NCI-H2171 treated with DMSO at 0.1 percent for 48 hours (cell line): ENCODE measurements around the gene SMAD7.

Source experiments
- DNase-seq: peaks from one replicate; lab custom pipeline; 2025; lab: John Stamatoyannopoulos, UW

SMAD7 gene

GRCh38 chr18:48950536-48951447 lies at the start of gene SMAD7:
Gene SMAD7 (minus strand): TSS chr18:48950965. CDS start chr18:48950424, 541 bp downstream.
- DNase-seq: peak; percentile 48

DNA sequence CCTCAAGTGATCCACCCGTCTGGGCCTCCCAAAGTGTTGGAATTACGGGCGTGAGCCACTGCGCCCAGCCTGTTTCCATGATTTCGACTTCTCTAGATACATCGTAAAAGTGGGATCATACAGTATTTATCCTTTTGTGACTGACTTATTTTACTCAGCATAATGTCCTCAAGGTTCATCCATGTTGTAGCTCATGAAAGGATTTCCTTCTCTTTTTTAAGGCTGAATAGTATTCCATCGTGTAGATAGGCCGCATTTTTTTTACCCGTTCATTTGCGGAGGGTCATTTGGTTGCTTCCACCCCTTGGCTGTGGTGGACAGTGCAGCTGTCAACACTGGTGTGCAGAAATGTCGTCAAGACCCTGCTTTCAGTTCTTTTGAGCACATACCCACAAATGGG lies 48.8 kb upstream of the SMAD7 start:
- no peak for DNase-seq

- no peak for DNase-seq
Measured at GRCh38 chr18:48997985-48998831, 47.4 kb upstream of the SMAD7 start.

DNA sequence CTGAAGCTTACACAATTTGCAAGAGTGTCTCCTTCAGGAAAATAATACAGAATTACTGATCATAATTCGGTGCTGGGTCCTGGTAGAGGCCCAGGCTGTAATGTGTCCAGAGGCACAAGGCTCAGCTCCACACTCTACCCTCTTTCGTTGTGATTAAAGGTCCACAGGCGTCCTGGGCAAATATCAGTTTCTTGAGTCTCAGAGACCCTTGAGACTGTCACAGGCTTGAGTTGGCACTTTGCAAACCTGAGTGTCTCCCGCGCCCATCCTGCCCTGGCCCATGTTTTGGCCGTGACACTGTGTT lies 46.9 kb upstream of the SMAD7 start:
- no peak for DNase-seq

- DNase-seq: no peak
Measured at GRCh38 chr18:48996901-48997463, 46.2 kb upstream of the SMAD7 start.

GRCh38 chr18:48996041-48996440 lies 45.3 kb upstream of the SMAD7 start:
- no peak for DNase-seq

- DNase-seq: no peak
Measured at GRCh38 chr18:48994926-48995835, 44.4 kb upstream of the SMAD7 start.

DNA sequence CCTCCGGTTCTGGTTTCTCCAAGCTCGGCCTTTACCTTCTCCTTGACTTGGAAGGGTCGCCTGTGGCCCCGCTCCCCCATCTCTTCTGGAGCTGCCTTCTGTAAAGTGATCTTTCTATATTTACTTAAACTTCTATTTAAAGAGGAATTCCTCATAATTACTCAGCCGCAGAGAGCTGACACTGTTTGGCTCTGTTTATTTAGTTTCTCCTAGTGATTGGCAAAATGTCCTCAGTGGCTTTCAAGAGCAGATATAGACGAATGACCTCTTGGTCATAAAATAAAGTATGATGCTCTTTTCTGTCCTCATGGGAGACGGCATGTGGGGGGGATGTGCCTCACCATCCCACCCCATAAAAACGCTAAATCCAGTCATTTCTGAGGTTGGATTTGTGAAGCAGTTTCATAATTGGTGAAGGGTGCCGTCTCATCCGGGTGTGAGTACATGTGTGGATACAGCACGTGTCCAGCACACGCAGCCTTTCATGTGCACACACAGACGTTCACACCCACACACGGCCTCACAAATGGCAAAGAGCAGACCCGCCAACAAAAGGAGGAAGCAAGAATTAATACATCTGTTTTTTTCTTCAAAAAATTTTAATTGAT lies 43.4 kb upstream of the SMAD7 start:
- DNase-seq: no peak

DNA sequence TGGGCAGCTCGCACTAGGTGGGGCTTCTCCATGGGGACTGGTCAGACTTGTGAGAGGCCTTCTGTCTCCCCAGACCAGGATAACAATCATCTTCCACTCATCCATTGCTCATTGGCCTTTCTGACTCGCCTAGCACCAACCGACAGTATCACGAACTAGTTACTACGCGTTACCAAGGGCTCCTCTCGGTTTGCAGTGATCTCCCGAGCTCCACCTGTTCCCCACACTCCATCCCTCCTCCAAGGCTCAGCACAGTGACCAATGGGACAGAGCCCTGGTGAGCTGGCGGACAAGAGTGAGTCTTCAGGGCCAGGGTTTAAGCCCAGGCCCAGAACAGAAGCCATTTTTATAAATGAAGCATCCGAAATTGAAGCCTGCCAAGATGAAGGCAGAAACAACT lies 42.8 kb upstream of the SMAD7 start:
- DNase-seq: no peak

DNA sequence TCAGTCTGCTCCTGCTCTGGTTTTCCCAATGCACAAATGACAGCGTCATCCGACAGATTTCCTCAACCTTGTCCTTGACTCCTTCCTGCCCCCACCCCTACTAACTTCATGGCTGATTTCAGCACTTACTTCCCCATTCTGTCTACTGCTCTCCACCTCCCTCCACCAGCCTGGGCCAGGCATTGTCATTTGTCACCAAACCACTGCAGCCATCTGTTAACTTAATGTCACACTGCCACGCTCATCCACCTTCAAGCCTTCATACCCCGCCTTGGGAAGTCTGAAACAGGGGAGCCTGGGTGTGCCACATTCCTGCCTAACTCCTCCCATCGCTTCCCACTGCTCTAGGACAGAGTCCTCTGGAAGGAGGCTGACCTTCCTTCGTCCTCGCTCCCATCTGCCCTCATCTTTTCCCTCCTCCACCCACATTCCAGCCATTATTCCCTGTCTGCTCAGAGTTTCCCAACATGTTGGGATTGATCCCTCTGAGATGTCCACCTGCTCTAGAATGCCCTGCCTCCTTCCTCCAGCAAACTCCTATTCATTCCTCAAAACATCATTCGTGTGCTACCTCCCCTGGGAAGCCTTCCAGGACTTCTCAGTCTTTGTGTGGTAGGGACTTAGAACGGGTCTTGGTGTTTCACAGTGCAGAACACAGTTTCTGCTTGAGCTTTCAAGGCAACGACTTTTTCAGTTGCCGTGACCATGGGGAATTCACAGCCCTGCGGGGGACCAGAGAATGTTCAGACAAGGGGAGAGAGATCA lies 42.2 kb upstream of the SMAD7 start:
- peak; percentile 22 for DNase-seq

DNA sequence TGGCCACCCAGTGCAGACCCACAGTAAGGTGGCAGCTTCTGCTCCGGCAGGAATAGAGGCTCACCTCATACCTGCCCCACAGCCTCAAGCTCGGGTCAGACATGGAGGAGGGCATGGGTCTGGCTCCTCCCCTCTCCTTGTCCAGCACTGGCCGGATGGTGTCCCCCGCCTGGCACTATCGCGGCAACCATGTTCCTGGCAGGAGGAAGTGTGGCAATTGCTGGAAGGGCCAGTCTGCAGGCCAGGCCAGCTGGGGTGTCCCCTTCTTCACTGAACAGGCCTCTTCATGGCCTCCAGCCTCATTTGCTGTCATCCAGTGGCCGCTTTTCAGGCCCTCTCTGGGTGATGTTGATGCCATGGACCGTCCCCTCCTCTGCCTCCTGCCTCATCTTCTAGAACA lies 41.4 kb upstream of the SMAD7 start:
- DNase-seq: no peak

GRCh38 chr18:48991676-48992075 lies 40.9 kb upstream of the SMAD7 start:
- no peak for DNase-seq

DNA sequence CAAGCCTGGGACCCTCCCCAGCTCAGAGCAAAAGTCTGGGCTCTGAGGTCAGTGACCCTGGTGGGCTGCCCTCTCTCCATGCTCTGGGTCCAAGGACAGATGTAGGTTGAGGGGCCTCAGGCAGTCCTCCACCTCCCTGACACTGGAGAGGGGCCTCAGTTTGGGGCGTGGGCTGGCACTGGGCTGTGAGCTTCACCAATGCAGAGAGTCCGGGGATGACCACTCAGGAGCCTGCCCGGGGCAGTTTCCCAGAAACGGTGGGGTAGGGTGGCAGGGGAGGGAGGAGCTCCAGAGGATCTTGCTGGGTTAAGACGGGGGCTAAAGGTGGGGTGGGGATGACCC lies 40.5 kb upstream of the SMAD7 start:
- DNase-seq: no peak

DNA sequence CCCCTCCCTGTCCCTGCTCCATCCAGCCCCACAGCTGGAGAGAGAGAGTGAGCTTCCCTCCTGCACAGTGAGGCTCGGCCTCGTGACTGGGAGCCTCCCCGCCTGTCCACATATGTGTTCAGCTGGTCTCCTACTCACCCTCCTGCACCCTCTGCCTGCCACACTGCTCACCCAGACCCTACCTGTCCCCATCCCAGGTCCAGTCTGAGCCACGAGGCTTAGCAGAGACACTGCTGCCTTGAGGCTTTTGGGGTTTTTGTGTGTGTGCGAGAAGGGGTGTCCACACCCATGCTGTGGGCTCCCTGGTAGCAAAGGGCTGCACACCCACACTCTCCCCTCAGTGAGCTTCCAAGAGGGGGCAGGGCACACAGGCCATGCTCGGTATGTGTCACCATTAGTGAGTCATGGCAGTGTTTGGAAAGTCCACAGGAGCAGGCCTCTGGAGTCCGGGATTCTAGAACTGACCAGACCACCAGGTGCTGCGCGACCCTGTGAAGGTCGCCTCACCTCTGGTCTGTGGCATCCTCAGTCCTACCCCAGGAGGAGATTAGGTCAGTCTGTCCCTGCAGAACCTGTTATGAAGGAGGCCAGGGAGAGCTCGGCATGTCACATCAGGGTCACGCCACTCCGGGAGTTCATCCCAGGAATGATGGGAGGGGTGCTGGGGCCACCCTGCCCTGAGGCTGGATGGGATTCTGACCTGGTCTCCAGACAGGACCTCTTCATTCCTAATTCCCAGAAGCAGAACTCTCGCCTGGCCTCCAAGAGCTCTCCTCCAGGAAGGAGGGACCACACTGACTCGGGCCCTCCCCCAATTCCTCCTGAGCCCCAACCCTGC lies 39.9 kb upstream of the SMAD7 start:
- DNase-seq: no peak

DNA sequence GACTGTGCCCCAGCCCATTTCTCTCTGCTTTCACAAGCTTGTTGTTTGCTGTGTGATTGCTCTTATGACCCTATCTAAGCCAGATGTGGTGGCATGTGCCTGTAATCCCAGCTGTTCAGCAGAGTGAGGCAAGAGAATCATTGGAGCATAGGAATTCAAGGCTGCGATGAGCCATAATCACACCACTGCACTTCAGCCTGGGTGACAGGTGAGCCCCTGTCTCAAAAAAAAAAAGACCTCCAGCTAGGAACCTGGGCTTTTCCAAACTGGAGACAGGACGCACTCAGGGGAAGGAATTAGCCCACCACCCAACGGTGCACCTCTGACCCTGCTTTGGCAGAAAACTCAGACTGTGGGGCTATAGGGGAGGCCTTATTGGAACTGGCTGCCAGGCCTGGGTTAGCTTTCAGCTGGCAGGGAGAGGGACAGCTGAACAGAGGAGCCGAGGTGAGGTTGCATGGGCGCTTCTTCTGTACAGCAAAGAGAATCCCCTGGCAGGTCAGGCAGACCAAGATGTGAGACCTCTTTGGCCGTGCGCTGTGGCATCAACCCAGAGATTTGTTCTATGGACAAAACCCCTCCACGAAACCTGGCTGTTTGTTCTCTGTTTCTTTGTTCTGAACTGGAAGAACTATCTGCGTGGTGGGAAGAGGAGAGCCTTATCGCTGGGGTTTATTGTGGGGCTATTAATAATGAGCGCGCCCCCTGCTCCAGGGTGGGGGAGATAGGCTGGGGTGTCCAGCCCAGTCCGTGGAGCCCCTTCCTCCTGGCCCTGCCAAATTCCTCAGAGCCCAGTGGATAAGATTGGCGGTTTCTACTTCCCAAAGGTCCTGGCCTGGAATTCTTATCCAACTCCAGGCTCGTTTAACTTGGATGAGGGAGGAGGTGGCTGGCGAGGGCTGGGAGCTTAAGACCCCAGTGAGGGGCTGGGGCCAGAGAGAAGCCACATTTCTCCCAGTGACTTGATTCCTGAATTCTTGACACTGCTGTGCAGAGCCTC lies 38.8 kb upstream of the SMAD7 start:
- no peak for DNase-seq

DNA sequence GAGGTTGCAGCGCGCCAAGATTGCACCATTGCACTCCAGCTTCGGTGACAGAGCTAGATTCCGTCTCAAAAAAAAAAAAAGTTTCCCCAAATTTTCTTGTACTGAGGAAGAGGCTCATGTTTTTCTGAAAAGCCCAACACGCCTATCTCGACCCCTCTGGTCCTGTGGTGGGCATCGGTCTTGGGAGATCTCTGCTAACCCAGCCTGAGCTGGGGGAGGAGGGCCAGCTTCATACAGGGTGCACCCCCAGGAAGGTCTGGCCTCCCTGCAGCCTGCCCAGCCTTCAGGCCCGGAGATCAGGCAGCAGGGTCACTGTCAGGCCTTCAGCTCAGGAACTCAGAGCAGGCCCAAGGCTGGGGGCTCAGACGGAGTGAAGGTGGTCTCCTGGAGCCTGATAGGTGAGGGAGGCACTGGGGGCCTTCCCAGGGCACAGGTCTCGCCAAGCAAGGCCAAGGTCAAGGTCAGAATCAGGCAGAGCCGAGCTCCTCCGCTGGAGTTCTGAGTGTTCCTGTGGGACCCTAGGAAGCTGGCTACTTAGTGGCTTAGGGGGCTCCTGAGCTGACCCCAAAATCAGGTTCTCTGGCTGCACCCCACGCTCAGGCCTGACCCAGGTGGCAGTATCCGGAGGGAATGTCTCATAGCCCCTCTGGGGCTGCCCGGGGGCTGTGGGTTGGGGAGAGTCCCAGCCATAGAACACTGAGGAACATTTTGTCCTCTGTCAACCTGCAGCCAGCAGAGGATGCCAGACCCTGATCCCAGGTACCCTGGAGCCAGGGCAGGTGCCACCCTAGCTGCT lies 37.9 kb upstream of the SMAD7 start:
- DNase-seq: no peak

DNA sequence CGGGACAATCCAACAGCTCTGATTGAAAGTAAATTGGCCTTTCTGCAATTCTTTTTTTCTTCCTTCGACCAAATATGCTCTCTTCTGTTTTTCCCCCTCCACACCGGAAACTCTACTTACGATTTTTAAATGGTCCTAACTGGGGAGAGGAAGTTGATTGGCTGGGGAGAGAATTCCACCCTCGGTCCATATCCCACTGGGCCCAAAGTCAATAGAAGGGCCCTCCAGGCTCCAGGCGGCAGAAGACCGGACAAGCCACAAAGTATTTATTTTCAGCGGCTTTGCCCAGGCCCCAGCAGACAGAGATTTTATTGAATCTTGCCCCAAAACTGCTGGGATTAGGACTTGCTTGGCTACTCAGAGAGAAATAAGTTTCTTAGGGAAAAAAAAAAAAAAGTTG lies 37.1 kb upstream of the SMAD7 start:
- DNase-seq: no peak
